ENCODE measurements around the gene ZNF865.
A peak's percentile ranks its signal among the peaks of the same experiment; 100 is the strongest.

The ZNF865 gene

GRCh38 chr19:55611300-55611982 lies 6.0 kb downstream of the ZNF865 start:
- Mint-ChIP-seq H3K4me3 (no peak overlapping the region), H3K36me3 (peaks cover 2% of the 10 kb centered on the region), H3K27ac (peak overlapping the region; percentile 34), H3K27me3 (no peaks in the 10 kb centered on the region), H3K9me3 (ENCODE audit: low read depth) (no peaks in the 10 kb centered on the region), H3K4me1 (ENCODE audit: low read depth) (peaks cover 48% of the 10 kb centered on the region)

GRCh38 chr19:55611983-55612645 lies 6.7 kb downstream of the ZNF865 start:
- no peaks in the 10 kb centered on the region for H3K27me3 Mint-ChIP-seq
- no peaks in the 10 kb centered on the region for H3K9me3 Mint-ChIP-seq (ENCODE audit: low read depth)
- peaks cover 41% of the 10 kb centered on the region for H3K4me1 Mint-ChIP-seq (ENCODE audit: low read depth)
- no peak overlapping the region for H3K4me3 Mint-ChIP-seq
- H3K27ac Mint-ChIP-seq: peak overlapping the region; percentile 28
- H3K36me3 Mint-ChIP-seq: peaks cover 2% of the 10 kb centered on the region

- H3K27ac Mint-ChIP-seq: no peak overlapping the region
- H3K36me3 Mint-ChIP-seq: no peaks in the 10 kb centered on the region
- H3K27me3 Mint-ChIP-seq: no peaks in the 10 kb centered on the region
- no peaks in the 10 kb centered on the region for H3K9me3 Mint-ChIP-seq (ENCODE audit: low read depth)
- peaks cover 34% of the 10 kb centered on the region for H3K4me1 Mint-ChIP-seq (ENCODE audit: low read depth)
- no peak overlapping the region for H3K4me3 Mint-ChIP-seq
These were observed 7.9 kb downstream of the ZNF865 start for GRCh38 chr19:55613396-55613795.

- Mint-ChIP-seq H3K4me1 (ENCODE audit: low read depth) (peaks cover 33% of the 10 kb centered on the region), H3K4me3 (no peak overlapping the region)
These were observed 8.7 kb downstream of the ZNF865 start for GRCh38 chr19:55613930-55614710.

GRCh38 chr19:55614711-55615542 lies 9.5 kb downstream of the ZNF865 start:
- H3K4me3 Mint-ChIP-seq: no peak overlapping the region
- H3K4me1 Mint-ChIP-seq (ENCODE audit: low read depth): peaks cover 34% of the 10 kb centered on the region
- no peaks in the 10 kb centered on the region for H3K9me3 Mint-ChIP-seq (ENCODE audit: low read depth)
- H3K27me3 Mint-ChIP-seq: no peaks in the 10 kb centered on the region
- H3K27ac Mint-ChIP-seq: no peak overlapping the region
- H3K36me3 Mint-ChIP-seq: no peaks in the 10 kb centered on the region

More at GRCh38 chr19:55613930-55614710, 8.7 kb downstream of the ZNF865 start:
- H3K27ac Mint-ChIP-seq: no peak overlapping the region
- H3K27me3 Mint-ChIP-seq: no peaks in the 10 kb centered on the region
- H3K9me3 Mint-ChIP-seq (ENCODE audit: low read depth): no peaks in the 10 kb centered on the region
- H3K36me3 Mint-ChIP-seq: no peaks in the 10 kb centered on the region

- Mint-ChIP-seq H3K9me3 (ENCODE audit: low read depth) (no peaks in the 10 kb centered on the region), H3K4me3 (no peak overlapping the region), H3K4me1 (ENCODE audit: low read depth) (peaks cover 35% of the 10 kb centered on the region), H3K27ac (no peak overlapping the region), H3K36me3 (no peaks in the 10 kb centered on the region), H3K27me3 (no peaks in the 10 kb centered on the region)
These were observed 10.3 kb downstream of the ZNF865 start for GRCh38 chr19:55615543-55616394.

- no peak overlapping the region for H3K27ac Mint-ChIP-seq
- no peaks in the 10 kb centered on the region for H3K9me3 Mint-ChIP-seq (ENCODE audit: low read depth)
- H3K4me1 Mint-ChIP-seq (ENCODE audit: low read depth): peaks cover 36% of the 10 kb centered on the region
- H3K4me3 Mint-ChIP-seq: no peak overlapping the region
- no peaks in the 10 kb centered on the region for H3K36me3 Mint-ChIP-seq
- no peaks in the 10 kb centered on the region for H3K27me3 Mint-ChIP-seq
These were observed 11.0 kb downstream of the ZNF865 start for GRCh38 chr19:55616395-55616875.

- Mint-ChIP-seq H3K4me3 (no peak overlapping the region), H3K27me3 (no peaks in the 10 kb centered on the region), H3K36me3 (no peaks in the 10 kb centered on the region), H3K9me3 (ENCODE audit: low read depth) (no peaks in the 10 kb centered on the region), H3K27ac (no peak overlapping the region), H3K4me1 (ENCODE audit: low read depth) (peaks cover 28% of the 10 kb centered on the region)
These were observed 12.0 kb downstream of the ZNF865 start for GRCh38 chr19:55617426-55617825.

GRCh38 chr19:55618426-55618825 lies 13.0 kb downstream of the ZNF865 start:
- Mint-ChIP-seq H3K4me1 (ENCODE audit: low read depth) (peaks cover 31% of the 10 kb centered on the region), H3K4me3 (no peak overlapping the region), H3K27me3 (no peaks in the 10 kb centered on the region), H3K36me3 (no peaks in the 10 kb centered on the region), H3K27ac (peak overlapping the region; percentile 28), H3K9me3 (ENCODE audit: low read depth) (no peaks in the 10 kb centered on the region)

- H3K27ac Mint-ChIP-seq: no peak overlapping the region
- peaks cover 38% of the 10 kb centered on the region for H3K4me1 Mint-ChIP-seq (ENCODE audit: low read depth)
- no peaks in the 10 kb centered on the region for H3K27me3 Mint-ChIP-seq
- H3K36me3 Mint-ChIP-seq: no peaks in the 10 kb centered on the region
- H3K4me3 Mint-ChIP-seq: no peak overlapping the region
- no peaks in the 10 kb centered on the region for H3K9me3 Mint-ChIP-seq (ENCODE audit: low read depth)
These were observed 13.8 kb downstream of the ZNF865 start for GRCh38 chr19:55619286-55619685.

GRCh38 chr19:55620410-55621204 lies 15.2 kb downstream of the ZNF865 start:
- Mint-ChIP-seq H3K4me3 (peak overlapping the region; percentile 53), H3K36me3 (no peaks in the 10 kb centered on the region), H3K27me3 (no peaks in the 10 kb centered on the region), H3K27ac (peak overlapping the region; percentile 77), H3K4me1 (ENCODE audit: low read depth) (peaks cover 45% of the 10 kb centered on the region), H3K9me3 (ENCODE audit: low read depth) (no peaks in the 10 kb centered on the region)

GRCh38 chr19:55621205-55621672 lies 15.8 kb downstream of the ZNF865 start:
- no peak overlapping the region for H3K27ac Mint-ChIP-seq
- no peaks in the 10 kb centered on the region for H3K27me3 Mint-ChIP-seq
- peaks cover 49% of the 10 kb centered on the region for H3K4me1 Mint-ChIP-seq (ENCODE audit: low read depth)
- H3K36me3 Mint-ChIP-seq: no peaks in the 10 kb centered on the region
- no peaks in the 10 kb centered on the region for H3K9me3 Mint-ChIP-seq (ENCODE audit: low read depth)
- peak overlapping the region; percentile 53 for H3K4me3 Mint-ChIP-seq

- no peak overlapping the region for H3K27ac Mint-ChIP-seq
- H3K27me3 Mint-ChIP-seq: no peaks in the 10 kb centered on the region
- H3K4me3 Mint-ChIP-seq: no peak overlapping the region
- H3K9me3 Mint-ChIP-seq (ENCODE audit: low read depth): no peaks in the 10 kb centered on the region
- no peaks in the 10 kb centered on the region for H3K36me3 Mint-ChIP-seq
- peaks cover 54% of the 10 kb centered on the region for H3K4me1 Mint-ChIP-seq (ENCODE audit: low read depth)
These were observed 16.3 kb downstream of the ZNF865 start for GRCh38 chr19:55621673-55622231.
